Glutamatergic neuron (in vitro differentiated cells): Measurements from ENCODE around the gene TINCR. TPM values are rescaled to one million over a fixed set of nuclear protein-coding genes. Genes with fewer than 3 reads are reported as not detected.

ENCODE experiments used
- DNase-seq: peaks from one replicate; pipeline ENCODE4 v3.0.0; 2022
- H3K27ac Mint-ChIP-seq: one replicate; pipeline ENCODE4 v1.8.0; 2020; ENCODE audit warnings: mild to moderate bottlenecking, mixed read lengths, inconsistent platforms; ENCODE audit not compliant: unreplicated experiment
- H3K27me3 Mint-ChIP-seq: one replicate; pipeline ENCODE4 v1.8.0; 2020; ENCODE audit warnings: mild to moderate bottlenecking, moderate library complexity, mixed read lengths, inconsistent platforms; ENCODE audit not compliant: unreplicated experiment
- H3K36me3 Mint-ChIP-seq: one replicate; pipeline ENCODE4 v1.8.0; 2020; ENCODE audit warnings: mild to moderate bottlenecking, mixed read lengths, inconsistent platforms; ENCODE audit not compliant: unreplicated experiment
- H3K4me1 Mint-ChIP-seq: one replicate; pipeline ENCODE4 v1.8.0; 2020; ENCODE audit warnings: mild to moderate bottlenecking, low read depth, mixed read lengths, inconsistent platforms; ENCODE audit not compliant: unreplicated experiment
- H3K4me3 Mint-ChIP-seq: one replicate; pipeline ENCODE4 v1.8.0; 2020; ENCODE audit warnings: mild to moderate bottlenecking, mixed read lengths, inconsistent platforms; ENCODE audit not compliant: unreplicated experiment
- H3K9me3 Mint-ChIP-seq: one replicate; pipeline ENCODE4 v1.8.0; 2020; ENCODE audit warnings: mild to moderate bottlenecking, moderate library complexity, mixed read lengths, inconsistent platforms; ENCODE audit not compliant: unreplicated experiment
- total RNA-seq: library from RNA; stranded (reverse); fragmentation: NEBNext Ultra II Directional; extraction: Animal tissue kit (Norgen Biotek cat#: 25700); gene quantifications from one replicate; pipeline ENCODE4 v1.2.1, GENCODE V29; 2021; ENCODE audit not compliant: unreplicated experiment
- TF ChIP-seq, protein P1 (sequence below): fragments of 200-600 bp; sonication (generic); IDR thresholded peaks from one replicate; pipeline ENCODE4 v1.5.0; 2021; ENCODE audit not compliant: partially characterized antibody, unreplicated experiment

Gene TINCR
- total RNA-seq, 1 donor from 2014 or later = 1.0 TPM

DNA sequence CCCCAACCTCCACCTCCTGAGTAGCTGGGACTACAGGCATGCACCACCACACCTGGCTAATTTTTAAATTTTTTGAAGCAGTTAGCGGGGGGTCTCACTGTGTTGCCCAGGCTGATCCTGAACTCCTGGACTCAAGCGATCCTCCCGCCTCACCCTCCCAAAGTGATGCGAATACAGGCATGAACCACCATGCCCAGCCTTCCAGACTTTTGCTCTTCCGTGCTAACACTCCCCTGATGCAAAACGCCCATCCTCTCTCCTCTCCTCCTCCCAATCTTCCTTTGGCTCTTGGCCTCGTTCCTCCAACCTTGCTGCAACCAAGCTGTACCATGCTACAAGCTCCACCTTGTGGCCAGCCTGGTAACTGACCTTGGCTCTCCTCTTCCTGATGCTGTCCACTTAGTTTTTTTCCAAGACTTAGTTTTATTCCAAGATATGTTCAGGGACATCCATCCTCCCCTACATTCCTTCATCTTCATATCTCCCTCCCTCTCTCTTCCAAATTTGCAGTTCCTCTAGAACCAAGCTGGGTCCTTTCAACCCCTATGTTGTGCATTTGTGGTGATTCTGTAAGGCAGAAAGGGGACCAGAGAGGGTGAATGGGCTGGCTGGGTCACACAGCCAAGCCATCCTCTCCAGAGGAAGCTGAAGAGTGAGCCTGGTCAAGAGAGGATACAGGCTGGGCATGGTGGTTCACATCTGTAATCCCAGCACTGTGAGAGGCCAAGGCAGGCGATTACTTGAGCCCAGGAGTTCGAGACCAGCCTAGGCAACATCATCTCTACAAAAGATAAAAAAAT is 32.8 kb downstream of the TINCR start:
- TF ChIP-seq, protein P1, sequence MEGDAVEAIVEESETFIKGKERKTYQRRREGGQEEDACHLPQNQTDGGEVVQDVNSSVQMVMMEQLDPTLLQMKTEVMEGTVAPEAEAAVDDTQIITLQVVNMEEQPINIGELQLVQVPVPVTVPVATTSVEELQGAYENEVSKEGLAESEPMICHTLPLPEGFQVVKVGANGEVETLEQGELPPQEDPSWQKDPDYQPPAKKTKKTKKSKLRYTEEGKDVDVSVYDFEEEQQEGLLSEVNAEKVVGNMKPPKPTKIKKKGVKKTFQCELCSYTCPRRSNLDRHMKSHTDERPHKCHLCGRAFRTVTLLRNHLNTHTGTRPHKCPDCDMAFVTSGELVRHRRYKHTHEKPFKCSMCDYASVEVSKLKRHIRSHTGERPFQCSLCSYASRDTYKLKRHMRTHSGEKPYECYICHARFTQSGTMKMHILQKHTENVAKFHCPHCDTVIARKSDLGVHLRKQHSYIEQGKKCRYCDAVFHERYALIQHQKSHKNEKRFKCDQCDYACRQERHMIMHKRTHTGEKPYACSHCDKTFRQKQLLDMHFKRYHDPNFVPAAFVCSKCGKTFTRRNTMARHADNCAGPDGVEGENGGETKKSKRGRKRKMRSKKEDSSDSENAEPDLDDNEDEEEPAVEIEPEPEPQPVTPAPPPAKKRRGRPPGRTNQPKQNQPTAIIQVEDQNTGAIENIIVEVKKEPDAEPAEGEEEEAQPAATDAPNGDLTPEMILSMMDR = peak; percentile 66
- H3K36me3 Mint-ChIP-seq = peaks cover 11% of the 10 kb centered on the region
- no peak overlapping the region for H3K27ac Mint-ChIP-seq
- DNase-seq = peak; percentile 61
- peaks cover 3% of the 10 kb centered on the region for H3K9me3 Mint-ChIP-seq
- H3K27me3 Mint-ChIP-seq = peaks cover 9% of the 10 kb centered on the region
- H3K4me1 Mint-ChIP-seq = peaks cover 7% of the 10 kb centered on the region
- H3K4me3 Mint-ChIP-seq = no peak overlapping the region

DNA sequence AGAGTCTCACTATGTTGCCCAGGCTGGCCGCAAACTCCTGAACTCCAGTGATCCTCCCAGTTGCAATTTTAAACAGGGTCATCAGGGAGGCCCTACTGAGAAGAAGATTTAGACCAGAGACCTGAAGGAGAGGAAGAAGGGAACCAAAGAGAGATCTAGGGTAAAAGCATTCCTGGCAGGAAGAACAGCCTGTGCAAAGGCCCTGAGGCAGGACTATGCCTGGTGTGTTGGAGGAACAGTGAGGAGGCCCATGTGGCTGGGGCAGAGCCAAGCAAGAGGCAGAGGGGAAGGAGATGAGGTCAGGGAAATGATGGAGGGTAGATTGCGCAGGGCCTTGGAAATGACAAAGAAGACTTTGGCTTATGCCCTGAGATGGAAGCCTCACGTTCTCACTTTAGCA is 34.5 kb downstream of the TINCR start:
- Mint-ChIP-seq H3K4me1 (peaks cover 3% of the 10 kb centered on the region), H3K4me3 (no peak overlapping the region), H3K27ac (no peak overlapping the region), H3K36me3 (peaks cover 11% of the 10 kb centered on the region), H3K27me3 (peaks cover 10% of the 10 kb centered on the region), H3K9me3 (peaks cover 3% of the 10 kb centered on the region)
- no peak for DNase-seq
- TF ChIP-seq, protein P1 = no peak

GRCh38 chr19:5530701-5531100 is 37.1 kb downstream of the TINCR start:
- Mint-ChIP-seq H3K27me3 (peaks cover 10% of the 10 kb centered on the region), H3K4me1 (peaks cover 4% of the 10 kb centered on the region), H3K36me3 (peaks cover 11% of the 10 kb centered on the region), H3K4me3 (no peak overlapping the region), H3K27ac (no peak overlapping the region), H3K9me3 (peaks cover 5% of the 10 kb centered on the region)
- TF ChIP-seq, protein P1 = no peak
- DNase-seq = no peak

- Mint-ChIP-seq H3K27me3 (peaks cover 11% of the 10 kb centered on the region), H3K27ac (no peak overlapping the region), H3K4me1 (peaks cover 5% of the 10 kb centered on the region), H3K4me3 (no peak overlapping the region), H3K36me3 (no peaks in the 10 kb centered on the region), H3K9me3 (peaks cover 7% of the 10 kb centered on the region)
- no peak for DNase-seq
- TF ChIP-seq, protein P1 = no peak
Observed at GRCh38 chr19:5526691-5527090, 41.1 kb downstream of the TINCR start.

DNA sequence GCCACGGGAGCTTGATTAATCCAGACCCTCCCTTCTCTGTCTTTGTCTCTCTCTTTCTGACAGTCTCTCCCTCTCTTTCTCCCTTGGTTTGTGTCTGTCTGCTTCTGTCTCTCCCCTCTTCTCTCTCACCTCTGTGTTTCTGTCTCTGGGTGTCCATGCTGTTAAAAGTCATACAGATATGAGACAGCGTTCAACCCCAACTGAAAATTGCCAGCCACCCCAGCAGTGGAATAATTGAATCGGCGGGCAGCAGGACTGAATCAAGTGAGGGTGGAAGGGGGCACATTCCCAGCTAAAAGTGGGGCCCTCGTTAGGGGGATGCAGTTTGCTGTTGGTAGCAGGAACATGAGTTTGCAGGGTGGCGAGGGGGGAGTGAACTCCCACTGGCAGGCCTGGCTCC is 43.7 kb downstream of the TINCR start:
- peaks cover 5% of the 10 kb centered on the region for H3K4me1 Mint-ChIP-seq

More for the DNA sequence above, 43.7 kb downstream of the TINCR start:
- H3K4me3 Mint-ChIP-seq = no peak overlapping the region
- H3K27ac Mint-ChIP-seq = peak overlapping the region; percentile 57
- H3K36me3 Mint-ChIP-seq = peaks cover 5% of the 10 kb centered on the region
- DNase-seq = no peak
- TF ChIP-seq, protein P1 = no peak
- H3K27me3 Mint-ChIP-seq = peaks cover 11% of the 10 kb centered on the region
- peaks cover 10% of the 10 kb centered on the region for H3K9me3 Mint-ChIP-seq
